HG03558 (cell line): ENCODE measurements around the gene SMC3.

Experiments used
- ATAC-seq: cut with Tn5 transposase; IDR thresholded peaks from one replicate; pipeline ENCODE4 v1.9.1; 2021; ENCODE audit warnings: moderate number of reproducible peaks; ENCODE audit not compliant: unreplicated experiment; ENCODE audit errors: extremely low read depth

The SMC3 gene

DNA sequence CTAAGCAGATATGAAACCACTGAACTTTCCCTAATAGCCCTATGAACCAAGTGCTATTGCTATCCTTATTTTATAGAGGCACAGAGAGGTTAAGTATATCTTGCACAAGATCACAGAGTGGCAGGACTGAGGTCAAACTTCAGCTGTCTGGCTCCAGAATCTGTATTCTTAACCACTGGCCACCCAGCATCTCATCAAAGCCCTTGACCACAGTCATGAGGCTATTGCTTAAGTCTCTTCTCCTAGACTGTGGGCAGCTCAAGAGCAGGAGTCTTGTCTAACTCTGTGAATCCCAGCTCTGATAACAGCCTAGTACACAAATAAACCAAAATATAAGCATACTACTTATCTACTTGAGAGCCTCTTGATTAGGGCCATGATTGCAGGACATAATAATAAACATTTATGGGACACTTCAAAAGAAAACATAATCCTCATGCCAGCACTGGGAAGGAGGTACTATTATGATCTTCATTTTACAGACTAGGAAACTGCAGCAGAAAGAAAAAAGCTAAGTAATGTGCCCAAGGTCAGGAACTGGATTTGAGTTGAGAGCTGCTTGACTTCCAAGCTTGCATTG, 22.4 kb upstream of the SMC3 start:
- ATAC-seq, result no peak

DNA sequence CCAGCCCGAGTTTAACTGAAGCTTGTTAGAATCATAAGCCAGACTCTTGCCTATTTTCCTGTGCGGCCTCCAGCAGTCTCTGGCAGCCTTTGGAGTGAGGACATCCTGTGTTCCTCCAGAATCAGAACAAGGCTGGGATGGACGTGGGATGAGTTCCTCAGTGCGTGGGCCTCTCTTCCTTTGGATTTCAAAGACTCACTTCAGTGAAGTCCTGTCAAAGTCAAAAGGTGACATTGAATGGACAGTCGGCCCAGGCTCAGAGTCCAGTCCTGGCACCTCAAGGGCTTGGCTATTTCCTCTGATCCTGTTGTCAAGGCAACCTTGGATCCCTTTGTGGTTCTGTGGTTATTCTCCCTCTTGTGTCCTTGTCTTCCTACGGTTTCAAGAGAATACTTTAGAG, 21.4 kb upstream of the SMC3 start:
- ATAC-seq, result no peak

DNA sequence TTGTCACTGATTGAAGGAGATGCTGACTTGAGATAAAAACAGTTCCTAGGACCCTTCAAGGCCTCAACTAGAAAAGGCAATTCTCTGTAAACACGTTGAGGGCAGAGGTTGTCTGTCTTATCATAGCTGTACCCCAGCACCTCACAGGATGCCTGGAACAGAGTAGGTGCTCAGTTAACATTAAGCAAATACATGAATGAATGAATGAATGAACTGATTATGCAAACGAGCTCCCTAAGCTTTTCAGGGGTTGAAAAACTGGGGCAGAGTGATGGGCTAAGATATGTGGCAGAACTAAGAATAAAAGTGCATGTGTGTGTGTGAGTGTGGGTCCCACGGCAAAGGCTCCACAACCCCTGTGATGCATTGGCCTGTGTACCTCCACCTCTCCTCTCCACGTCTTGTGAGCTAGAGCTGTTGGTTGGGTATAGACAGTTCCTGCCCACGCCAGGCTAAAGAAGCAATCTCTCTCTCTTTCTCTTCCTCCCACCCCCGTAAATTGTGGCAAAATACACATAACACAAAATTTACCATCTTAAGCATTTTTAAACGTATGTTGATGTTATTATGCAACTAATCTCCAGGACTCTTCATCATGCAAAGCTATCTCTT, 20.9 kb upstream of the SMC3 start:
- no peak for ATAC-seq

GRCh38 chr10:110547139-110547761, 20.2 kb upstream of the SMC3 start:
- ATAC-seq, result no peak

GRCh38 chr10:110548002-110548401, 19.5 kb upstream of the SMC3 start:
- no peak for ATAC-seq

DNA sequence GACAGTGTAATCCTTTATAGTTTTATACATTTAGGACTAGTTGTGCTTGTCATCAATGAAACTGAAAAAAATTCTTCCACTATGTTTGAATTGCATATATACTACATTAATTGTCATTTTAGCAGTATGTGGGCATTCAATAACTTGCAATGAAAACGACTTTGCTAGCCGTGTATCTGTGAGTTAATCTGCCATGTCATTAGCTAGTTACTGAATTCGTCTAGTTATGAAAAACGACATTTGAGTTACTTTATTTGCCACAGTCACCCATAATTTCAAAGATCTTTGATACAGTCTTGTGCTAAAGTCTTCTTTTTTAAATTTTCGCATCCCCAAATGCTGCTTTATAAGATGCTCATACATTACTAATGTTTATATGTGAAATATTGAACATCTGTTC, 18.3 kb upstream of the SMC3 start:
- no peak for ATAC-seq

GRCh38 chr10:110553905-110554304, 13.6 kb upstream of the SMC3 start:
- no peak for ATAC-seq

DNA sequence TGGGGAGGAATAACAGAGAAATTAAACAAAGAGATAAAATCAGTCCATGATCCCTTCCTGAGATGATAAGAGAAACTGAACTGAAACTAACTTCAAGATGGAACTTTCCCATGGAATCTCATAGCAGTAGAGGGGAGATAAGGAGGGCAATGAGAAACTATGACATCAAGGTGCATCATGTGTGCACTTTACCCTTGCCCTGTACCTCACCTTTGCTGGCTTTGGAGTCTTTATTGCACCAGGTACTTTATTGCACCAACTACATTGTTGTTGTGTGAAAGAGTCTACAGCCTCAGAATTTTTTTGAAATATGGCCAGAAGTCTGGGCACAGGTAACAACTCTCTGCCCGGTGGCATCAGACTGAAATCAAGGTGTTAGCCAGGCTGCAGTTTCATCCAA, 11.2 kb upstream of the SMC3 start:
- ATAC-seq, result no peak

GRCh38 chr10:110556969-110557601, 10.4 kb upstream of the SMC3 start:
- ATAC-seq, result no peak

GRCh38 chr10:110558041-110558440, 9.5 kb upstream of the SMC3 start:
- no peak for ATAC-seq

GRCh38 chr10:110560012-110560411, 7.5 kb upstream of the SMC3 start:
- no peak for ATAC-seq

GRCh38 chr10:110561292-110561691, 6.2 kb upstream of the SMC3 start:
- no peak for ATAC-seq

DNA sequence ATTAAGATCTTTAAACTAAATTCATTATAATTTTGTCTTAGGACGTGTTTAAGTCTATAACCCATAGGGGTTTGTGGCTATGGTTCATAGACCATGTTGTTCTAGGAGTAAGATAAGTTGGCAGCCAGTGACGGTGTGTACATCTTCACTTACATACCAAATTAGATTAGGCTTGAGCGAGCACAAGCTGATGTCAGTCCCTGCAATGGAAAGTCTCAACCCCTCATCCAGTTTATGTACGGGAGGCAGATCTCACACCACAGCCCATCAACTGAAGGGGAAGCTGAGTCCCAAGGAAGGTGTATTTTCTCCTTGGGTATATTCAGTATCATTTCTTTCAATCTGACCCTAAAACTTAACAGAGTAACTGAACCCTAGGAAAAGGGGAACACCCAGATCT, 5.1 kb upstream of the SMC3 start:
- ATAC-seq, result no peak

DNA sequence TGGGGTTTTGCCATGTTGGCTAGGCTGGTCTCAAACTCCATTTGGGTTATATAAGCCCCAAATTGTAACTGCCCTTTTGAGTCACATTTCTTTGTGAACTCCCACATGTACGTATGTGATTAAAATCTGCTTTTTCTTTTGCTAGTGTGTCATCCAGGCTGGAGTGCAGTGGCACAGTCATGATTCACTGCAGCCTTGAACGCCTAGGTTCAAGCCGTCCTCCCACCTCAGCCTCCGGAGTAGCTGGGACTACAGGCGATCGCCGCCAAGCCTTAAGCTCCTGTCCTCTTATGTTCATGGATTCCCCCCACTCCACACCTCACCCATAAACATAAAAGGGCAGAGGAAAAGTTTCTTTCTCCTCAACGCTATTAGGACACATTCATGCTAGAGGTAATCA, 4.4 kb upstream of the SMC3 start:
- ATAC-seq, result no peak

DNA sequence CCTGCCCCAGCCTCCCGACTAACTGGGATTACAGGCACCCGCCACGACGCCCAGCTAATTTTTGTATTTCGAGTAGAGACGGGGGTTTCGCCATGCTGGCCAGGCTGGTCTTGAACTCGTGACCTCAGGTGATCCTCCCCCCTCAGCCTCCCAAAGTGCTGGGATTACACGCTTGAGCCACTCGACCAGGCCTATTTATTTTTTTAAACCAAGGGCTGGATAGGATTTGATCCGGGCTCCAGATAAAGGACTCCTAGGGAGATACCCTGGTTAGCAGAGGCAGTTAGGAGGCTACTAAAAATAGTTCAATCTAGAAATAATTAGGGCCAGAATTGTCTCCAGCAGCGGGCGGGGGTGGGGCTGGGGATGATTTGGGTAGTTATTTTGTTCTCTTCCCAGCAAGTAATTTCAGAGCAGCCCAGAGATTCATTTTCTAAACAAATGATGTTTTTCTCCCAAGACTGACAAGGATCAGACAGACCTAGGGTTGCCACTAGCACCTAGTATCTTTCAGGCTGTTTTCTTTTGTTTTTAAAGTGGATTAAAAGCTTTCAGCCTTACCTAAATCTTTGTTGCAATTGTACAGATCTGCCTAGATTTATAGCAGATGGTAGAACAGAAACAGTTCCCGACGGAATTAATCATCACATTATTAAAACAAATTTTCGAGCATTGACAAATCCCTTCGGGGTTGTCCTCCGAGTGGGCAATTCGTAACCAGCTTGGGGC, 859 bp upstream of the SMC3 start:
- no peak for ATAC-seq

DNA sequence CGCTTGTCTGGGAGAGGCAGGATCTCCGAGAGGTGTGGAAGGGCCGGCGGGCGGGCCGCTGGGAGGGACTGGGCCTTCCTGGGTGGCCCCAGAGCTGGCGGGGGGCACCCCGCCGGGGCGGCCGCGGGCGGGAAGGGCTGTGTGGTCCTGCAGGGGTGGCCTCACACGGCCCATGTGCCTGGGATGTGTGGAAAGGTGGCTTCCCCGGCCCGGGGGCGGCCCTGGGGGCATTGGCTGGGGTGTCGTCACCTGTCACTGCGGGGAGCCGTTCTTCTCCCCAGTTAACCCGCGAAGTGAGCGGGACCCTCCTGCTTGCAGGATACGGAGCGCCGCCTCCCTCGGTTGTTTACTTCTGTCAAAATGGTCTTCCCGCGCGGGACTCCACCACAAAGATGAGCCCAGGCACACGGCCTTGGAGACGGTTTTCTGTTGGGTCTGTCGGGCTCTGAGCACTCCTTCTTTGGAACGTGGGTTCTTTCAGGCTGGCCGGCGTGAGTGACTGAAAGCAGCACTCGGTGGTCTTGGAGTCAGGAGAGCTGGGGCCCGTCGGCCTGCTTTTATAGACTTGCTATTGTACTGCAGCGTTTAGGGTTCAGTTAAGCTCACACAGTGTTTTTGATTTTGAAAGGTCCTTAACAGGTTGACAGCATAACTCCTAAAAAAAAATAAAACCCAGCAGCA, 700 bp downstream of the SMC3 start:
- ATAC-seq, result peak; percentile 2

- no peak for ATAC-seq
Observed at GRCh38 chr10:110569122-110569521, 1.6 kb downstream of the SMC3 start.

DNA sequence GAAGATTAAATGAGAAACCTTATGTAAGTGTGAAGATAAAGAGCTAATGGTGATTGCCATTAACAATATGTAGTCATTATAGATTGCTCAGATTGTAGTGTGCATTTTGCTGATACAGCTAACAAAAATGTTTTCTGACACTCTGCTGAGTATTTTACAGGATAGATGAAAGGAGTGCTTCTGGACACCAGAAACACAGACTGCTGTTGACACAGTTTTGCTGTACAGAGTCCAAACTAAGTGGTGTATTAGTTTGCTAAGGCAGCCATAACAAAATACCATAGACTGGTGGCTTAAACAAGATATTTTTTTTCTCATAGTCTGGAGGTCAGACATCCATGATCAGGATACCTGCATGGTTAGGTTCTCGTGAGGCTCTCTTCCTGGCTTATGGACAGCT, 2.2 kb downstream of the SMC3 start:
- no peak for ATAC-seq

DNA sequence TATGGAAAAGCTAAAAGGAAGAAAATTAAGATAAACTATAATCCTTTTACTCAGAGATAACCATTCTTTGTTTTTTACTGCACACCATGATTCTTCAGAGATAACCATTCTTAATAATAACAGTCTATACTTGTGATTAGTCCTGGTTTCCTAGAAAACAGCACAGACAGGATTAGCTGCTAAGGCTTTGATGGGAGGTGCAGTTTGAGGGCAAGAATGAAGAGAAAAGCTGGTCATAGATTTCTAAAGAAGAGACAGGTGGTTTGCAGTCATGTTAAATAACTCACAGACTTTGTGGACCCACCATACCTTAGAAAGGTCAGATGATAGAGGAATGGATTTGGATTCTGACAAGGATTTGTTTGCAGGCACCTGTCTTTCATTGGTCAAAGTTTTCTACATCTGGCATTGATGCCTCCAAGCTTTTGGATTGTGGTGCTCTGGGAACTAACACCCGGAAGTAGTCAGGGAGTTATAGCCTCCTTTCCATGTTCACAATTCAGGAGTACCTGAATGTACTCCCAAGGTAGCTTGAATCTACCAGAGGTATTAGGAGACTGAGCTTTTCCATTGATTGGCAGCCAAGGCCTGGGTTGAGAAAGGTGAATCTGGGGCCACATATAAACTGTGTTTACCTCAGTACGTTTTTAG, 3.7 kb downstream of the SMC3 start:
- no peak for ATAC-seq

DNA sequence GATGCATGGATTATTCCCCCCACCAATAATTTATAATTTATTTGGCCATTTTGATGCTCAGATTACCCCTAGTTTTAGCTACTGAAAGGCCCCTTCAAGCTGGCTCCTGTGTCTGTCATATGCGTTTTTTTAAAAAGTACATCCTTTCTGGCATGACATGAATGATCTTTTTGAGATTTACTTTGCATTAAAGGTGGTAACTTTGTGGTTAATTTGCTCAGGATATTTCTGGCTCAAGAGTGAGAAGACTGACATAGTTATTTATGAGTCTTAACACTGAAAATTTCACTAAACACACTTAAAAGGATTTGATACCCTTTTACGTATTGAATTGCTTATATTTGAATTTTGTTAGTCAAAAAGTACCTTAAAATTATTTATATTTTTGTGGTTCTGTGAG, 5.4 kb downstream of the SMC3 start:
- ATAC-seq, result no peak
